Fibroblast of lung (primary cell): ENCODE results near the gene PLEKHO2. TPM values are rescaled to one million over a fixed set of nuclear protein-coding genes. Genes with fewer than 3 reads are reported as not detected.

Experiments
- DNase-seq, 2 donors: peaks; one replicate each; pipeline versions ENCODE4 v3.0.0 to v3.0.0-alpha.2; 2010; ENCODE audit warnings: low read depth in 2 of 2
- H2AFZ ChIP-seq: 2 replicates; pipeline ENCODE4 v1.5.1; 2012; ENCODE audit warnings: low read length, control low read depth, inconsistent platforms
- H3K27ac ChIP-seq: 2 replicates; pipeline ENCODE4 v1.5.1; 2011; ENCODE audit warnings: low read length, control low read depth; ENCODE audit not compliant: insufficient read depth
- H3K27me3 ChIP-seq: 2 replicates; pipeline ENCODE4 v1.5.1; 2011; ENCODE audit warnings: mild to moderate bottlenecking, low read length; ENCODE audit not compliant: control insufficient read depth, insufficient read depth
- H3K36me3 ChIP-seq: 2 replicates; pipeline ENCODE4 v1.5.1; 2011; ENCODE audit warnings: low read length; ENCODE audit not compliant: control insufficient read depth, insufficient read depth
- H3K4me1 ChIP-seq: 2 replicates; pipeline ENCODE4 v1.5.1; 2011; ENCODE audit warnings: low read length; ENCODE audit not compliant: control insufficient read depth, insufficient read depth; ENCODE audit errors: extremely low read depth
- H3K4me2 ChIP-seq: 2 replicates; pipeline ENCODE4 v1.5.1; 2011; ENCODE audit warnings: low read length, control low read depth; ENCODE audit not compliant: insufficient read depth; ENCODE audit errors: extremely low read depth
- H3K4me3 ChIP-seq, 4 experiments: fragments of 200-600 bp in 1 of 4; sonication (generic) in 1 of 4; replicated peaks in 1 of 4; 2 replicates each; pipeline ENCODE4 v1.5.1; 2011 to 2016; ENCODE audit warnings: low read length in 4 of 4, low read depth in 3 of 4, mild to moderate bottlenecking in 3 of 4, control low read depth in 2 of 4, inconsistent platforms in 1 of 4, mixed read lengths in 1 of 4; ENCODE audit not compliant: insufficient read depth in 1 of 4; ENCODE audit errors: control extremely low read depth in 1 of 4
- H3K79me2 ChIP-seq: 2 replicates; pipeline ENCODE4 v1.5.1; 2012; ENCODE audit warnings: mild to moderate bottlenecking, low read length, inconsistent platforms; ENCODE audit not compliant: control insufficient read depth, insufficient read depth
- H3K9ac ChIP-seq: 2 replicates; pipeline ENCODE4 v1.5.1; 2011; ENCODE audit warnings: mild to moderate bottlenecking, low read length, control low read depth; ENCODE audit not compliant: insufficient read depth
- H3K9me3 ChIP-seq: 2 replicates; pipeline ENCODE4 v1.5.1; 2012; ENCODE audit warnings: low read depth, low read length; ENCODE audit not compliant: control insufficient read depth, insufficient read depth
- H4K20me1 ChIP-seq: 2 replicates; pipeline ENCODE4 v1.5.1; 2011; ENCODE audit warnings: low read length; ENCODE audit not compliant: control insufficient read depth, insufficient read depth; ENCODE audit errors: extremely low read depth
- EZH2 ChIP-seq: IDR thresholded peaks from 2 replicates; pipeline ENCODE4 v1.5.1; 2012; ENCODE audit warnings: low read length, control low read depth, mild to moderate bottlenecking; ENCODE audit errors: missing control alignments
- polyA plus RNA-seq, 2 donors: library from polyadenylated mRNA; depleted of rRNA in 1 of 2; stranded (reverse) in 1 of 2; unstranded in 1 of 2; fragments of >200 nt; gene quantifications; 2 replicates each; pipeline ENCODE4 v1.2.1, GENCODE V29; 2011 to 2012; ENCODE audit warnings: missing spikeins in 1 of 2
- total RNA-seq: library from RNA; depleted of rRNA; stranded (reverse); fragments of >200 nt; gene quantifications from 2 replicates; pipeline ENCODE4 v1.2.1, GENCODE V29; 2014
- TF ChIP-seq, protein P1 (sequence below), 2 donors: IDR thresholded peaks in 1 of 2; conservative IDR thresholded peaks in 1 of 2; 1 replicate in 1 of 2; 2 replicates in 1 of 2; pipeline ENCODE4 v1.5.1; 2011 to 2012; ENCODE audit warnings: low read length in 2 of 2, control low read depth in 1 of 2, inconsistent platforms in 1 of 2, low read depth in 1 of 2, mild to moderate bottlenecking in 1 of 2

Gene PLEKHO2
- total and polyA plus RNA-seq, 2 donors (not counting 1 experiment from before 2014, with no cell fraction given): 78.6 to 163 TPM

DNA sequence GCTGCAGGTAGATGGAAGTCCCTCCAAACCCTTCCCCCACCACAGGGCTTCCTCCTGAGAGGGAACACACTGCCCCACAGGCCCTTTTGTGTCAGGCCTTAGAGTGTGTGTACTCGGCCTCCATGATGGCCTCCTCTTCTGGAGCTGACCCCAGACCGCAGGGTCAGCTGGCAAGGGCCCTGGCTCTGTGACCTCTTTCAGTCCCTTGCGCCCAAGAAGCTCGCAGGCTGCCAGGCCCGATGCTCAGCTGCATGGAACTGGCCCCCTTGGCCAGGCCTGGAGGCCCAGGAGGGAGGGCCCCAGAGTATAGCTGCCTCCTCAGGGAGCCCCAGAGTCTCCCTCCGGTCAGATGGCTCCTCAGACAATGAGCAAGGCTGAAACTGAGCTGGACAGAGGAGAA lies 46.6 kb downstream of the PLEKHO2 start:
- no peaks in the 10 kb centered on the region for H4K20me1 ChIP-seq
- TF ChIP-seq, protein P1, sequence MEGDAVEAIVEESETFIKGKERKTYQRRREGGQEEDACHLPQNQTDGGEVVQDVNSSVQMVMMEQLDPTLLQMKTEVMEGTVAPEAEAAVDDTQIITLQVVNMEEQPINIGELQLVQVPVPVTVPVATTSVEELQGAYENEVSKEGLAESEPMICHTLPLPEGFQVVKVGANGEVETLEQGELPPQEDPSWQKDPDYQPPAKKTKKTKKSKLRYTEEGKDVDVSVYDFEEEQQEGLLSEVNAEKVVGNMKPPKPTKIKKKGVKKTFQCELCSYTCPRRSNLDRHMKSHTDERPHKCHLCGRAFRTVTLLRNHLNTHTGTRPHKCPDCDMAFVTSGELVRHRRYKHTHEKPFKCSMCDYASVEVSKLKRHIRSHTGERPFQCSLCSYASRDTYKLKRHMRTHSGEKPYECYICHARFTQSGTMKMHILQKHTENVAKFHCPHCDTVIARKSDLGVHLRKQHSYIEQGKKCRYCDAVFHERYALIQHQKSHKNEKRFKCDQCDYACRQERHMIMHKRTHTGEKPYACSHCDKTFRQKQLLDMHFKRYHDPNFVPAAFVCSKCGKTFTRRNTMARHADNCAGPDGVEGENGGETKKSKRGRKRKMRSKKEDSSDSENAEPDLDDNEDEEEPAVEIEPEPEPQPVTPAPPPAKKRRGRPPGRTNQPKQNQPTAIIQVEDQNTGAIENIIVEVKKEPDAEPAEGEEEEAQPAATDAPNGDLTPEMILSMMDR (conservative IDR thresholded peaks at IDR 0.05 in 1 of 2, IDR thresholded peaks at IDR 0.05 in 1 of 2; ENCODE audit: low read depth in 1 of 2, low read length in 2 of 2): no peak
- no peak for TF ChIP-seq EZH2
- H3K4me2 ChIP-seq: no peak overlapping the region
- no peaks in the 10 kb centered on the region for H3K27me3 ChIP-seq
- no peak for DNase-seq
- no peak overlapping the region for H2AFZ ChIP-seq
- H3K9ac ChIP-seq: no peak overlapping the region
- H3K4me3 ChIP-seq: no peak overlapping the region
- no peaks in the 10 kb centered on the region for H3K79me2 ChIP-seq
- peaks cover 10% of the 10 kb centered on the region for H3K4me1 ChIP-seq
- no peaks in the 10 kb centered on the region for H3K36me3 ChIP-seq
- no peak overlapping the region for H3K27ac ChIP-seq
- no peaks in the 10 kb centered on the region for H3K9me3 ChIP-seq

DNA sequence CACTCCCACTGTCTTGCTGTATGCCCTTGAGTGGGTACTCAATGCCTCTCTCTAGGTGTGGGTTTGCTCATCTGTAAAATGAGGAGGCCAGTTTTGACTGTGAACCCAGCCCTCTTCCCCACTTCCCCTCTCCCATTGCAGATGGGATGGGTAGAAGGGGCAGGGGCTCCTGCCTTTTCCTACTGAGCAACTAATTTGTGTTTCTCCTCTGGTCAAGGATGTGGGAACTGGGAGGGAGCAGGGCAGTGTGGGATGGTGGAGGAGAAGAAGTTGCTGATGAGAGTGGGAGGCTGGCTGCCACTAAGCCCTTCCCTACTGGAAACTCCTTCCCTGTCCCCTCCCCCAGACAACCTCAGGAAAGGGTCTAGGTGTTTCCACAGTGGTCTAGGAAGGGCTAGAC lies 49.8 kb downstream of the PLEKHO2 start:
- Histone ChIP-seq H3K27me3 (no peaks in the 10 kb centered on the region), H3K9me3 (no peaks in the 10 kb centered on the region), H2AFZ (no peak overlapping the region), H3K4me3 (no peak overlapping the region), H3K4me2 (no peak overlapping the region), H3K9ac (no peak overlapping the region), H4K20me1 (no peaks in the 10 kb centered on the region), H3K79me2 (no peaks in the 10 kb centered on the region), H3K27ac (no peak overlapping the region), H3K36me3 (no peaks in the 10 kb centered on the region), H3K4me1 (peaks cover 10% of the 10 kb centered on the region)
- DNase-seq: no peak
- TF ChIP-seq, protein P1 (conservative IDR thresholded peaks at IDR 0.05 in 1 of 2, IDR thresholded peaks at IDR 0.05 in 1 of 2; ENCODE audit: low read depth in 1 of 2, low read length in 2 of 2): no peak
- no peak for TF ChIP-seq EZH2

DNA sequence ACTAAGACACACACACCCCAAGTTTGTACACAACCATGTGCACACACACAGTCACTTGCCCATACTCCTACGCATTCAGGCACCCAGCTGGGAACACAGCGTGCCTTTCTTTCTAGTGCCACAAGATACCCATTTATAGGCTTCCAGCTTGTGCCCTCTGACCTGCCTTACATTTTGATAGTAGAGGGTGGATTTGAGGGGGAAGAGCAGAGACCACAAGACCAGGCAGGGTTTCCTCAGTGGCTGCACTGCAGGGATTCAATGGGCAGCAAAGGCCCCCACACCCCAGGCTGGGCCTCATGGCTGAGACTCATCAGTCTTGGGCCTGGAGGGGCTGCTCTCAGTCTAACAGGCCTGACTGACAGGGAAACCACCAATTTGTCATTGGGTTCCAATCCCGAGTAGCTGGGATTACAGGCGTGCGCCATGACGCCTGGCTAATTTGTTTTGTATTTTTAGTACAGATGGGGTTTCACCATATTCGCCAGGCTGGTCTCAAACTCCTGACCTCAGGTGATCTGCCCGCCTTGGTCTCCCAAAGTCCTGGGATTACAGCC lies 51.2 kb downstream of the PLEKHO2 start:
- H3K79me2 ChIP-seq: no peaks in the 10 kb centered on the region
- peaks cover 19% of the 10 kb centered on the region for H3K4me1 ChIP-seq
- no peaks in the 10 kb centered on the region for H4K20me1 ChIP-seq
- no peak overlapping the region for H3K9ac ChIP-seq
- no peak overlapping the region for H3K4me2 ChIP-seq
- H3K9me3 ChIP-seq: no peaks in the 10 kb centered on the region
- DNase-seq: no peak
- H3K27me3 ChIP-seq: no peaks in the 10 kb centered on the region
- no peak overlapping the region for H2AFZ ChIP-seq
- no peak overlapping the region for H3K4me3 ChIP-seq
- H3K27ac ChIP-seq: no peak overlapping the region
- no peaks in the 10 kb centered on the region for H3K36me3 ChIP-seq
- TF ChIP-seq EZH2: no peak
- TF ChIP-seq, protein P1 (conservative IDR thresholded peaks at IDR 0.05 in 1 of 2, IDR thresholded peaks at IDR 0.05 in 1 of 2; ENCODE audit: low read depth in 1 of 2, low read length in 2 of 2): no peak
